ENCODE data around the gene SCO1.

GRCh38 chr17:10653987-10654386 lies 43.3 kb downstream of the SCO1 start:
- TF ChIP-seq CTCF (IDR thresholded peaks at IDR 0.05) (no peak), EP300 (IDR thresholded peaks at IDR 0.05) (no peak), POLR2AphosphoS5 (IDR thresholded peaks at IDR 0.05) (no peak)

Data from gastroesophageal sphincter (tissue), 3 donors.